ENCODE data around the gene CCDC85C. TPM values are rescaled to one million over a fixed set of nuclear protein-coding genes. Genes with fewer than 3 reads are reported as not detected.
A peak's percentile ranks its signal among the peaks of the same experiment; 100 is the strongest.

The CCDC85C gene
- total RNA-seq, 1 experiment from 2014 or later = 35.8 TPM

GRCh38 chr14:99468081-99468480, 135.9 kb downstream of the CCDC85C start (continued):
- TF ChIP-seq AR (CRISPR knock-in tag; IDR thresholded peaks at IDR 0.05) (no peak), HMGXB4 (CRISPR knock-in tag; IDR thresholded peaks at IDR 0.05) (no peak), ARID4B (CRISPR knock-in tag; IDR thresholded peaks at IDR 0.05; ENCODE audit: borderline replicate concordance) (no peak), ESRRA (CRISPR knock-in tag; IDR thresholded peaks at IDR 0.05; ENCODE audit: borderline replicate concordance) (no peak)

- Mint-ChIP-seq H3K4me1 (peaks cover 29% of the 10 kb centered on the region), H3K36me3 (peaks cover 2% of the 10 kb centered on the region), H3K27ac (peak overlapping the region; percentile 70; the same call in 1 of the 2 replicates), H3K4me3 (no peak overlapping the region), H3K9me3 (no peaks in the 10 kb centered on the region), H3K27me3 (ENCODE audit: low read depth) (no peaks in the 10 kb centered on the region)
- ChIA-PET POLR2A (interaction anchor here (0.5 kb wide), 1 partner anchor 9 kb away, joined by 6 read pairs; no protein-coding TSS in a partner anchor), CTCF (interaction anchor here (1.2 kb wide), 1 partner anchor 167 kb away, joined by 3 read pairs; no protein-coding TSS in a partner anchor)
- no peak for ATAC-seq
- no peak for TF ChIP-seq JUN (CRISPR knock-in tag; IDR thresholded peaks at IDR 0.05)
- no peak for TF ChIP-seq ZNF423 (CRISPR knock-in tag; IDR thresholded peaks at IDR 0.05)
- TF ChIP-seq CDX4 (CRISPR knock-in tag; IDR thresholded peaks at IDR 0.05; ENCODE audit: borderline replicate concordance) = no peak
- no peak for DNase-seq (ENCODE audit: low spot score)
Measured at GRCh38 chr14:99467336-99468078, 136.5 kb downstream of the CCDC85C start.

- ATAC-seq (no peak), DNase-seq (ENCODE audit: low spot score) (no peak)
- Mint-ChIP-seq H3K9me3 (no peaks in the 10 kb centered on the region), H3K27me3 (ENCODE audit: low read depth) (no peaks in the 10 kb centered on the region), H3K27ac (no peak overlapping the region), H3K4me1 (peaks cover 36% of the 10 kb centered on the region), H3K36me3 (peaks cover 2% of the 10 kb centered on the region), H3K4me3 (no peak overlapping the region)
- CTCF ChIA-PET = interaction anchor here (1.1 to 1.2 kb wide), 2 partner anchors 26 to 166 kb away, joined by 3 to 4 read pairs; no protein-coding TSS in a partner anchor
- POLR2A ChIA-PET = interaction anchor here (0.5 kb wide), 1 partner anchor 8 kb away, joined by 6 read pairs; no protein-coding TSS in a partner anchor
- TF ChIP-seq MXD4 (CRISPR knock-in tag; IDR thresholded peaks at IDR 0.05; ENCODE audit: borderline replicate concordance) (no peak), GRHL2 (CRISPR knock-in tag; IDR thresholded peaks at IDR 0.05; ENCODE audit: insufficient replicate concordance, severe bottlenecking) (no peak), USF2 (CRISPR knock-in tag; IDR thresholded peaks at IDR 0.05) (no peak), TEAD1 (CRISPR knock-in tag; IDR thresholded peaks at IDR 0.05) (no peak), ZNF425 (CRISPR knock-in tag; conservative IDR thresholded peaks at IDR 0.05) (no peak), JAZF1 (CRISPR knock-in tag; IDR thresholded peaks at IDR 0.05) (no peak)
Measured at GRCh38 chr14:99466758-99467157, 137.2 kb downstream of the CCDC85C start.
